WERI-Rb-1 (cell line): ENCODE results near the gene RASA3.
"Not testable (repeated sequence)": the region's sequence is repeated elsewhere in the genome, so short reads cannot be mapped to it uniquely, and the experiment has no call there.

Experiments used
- DNase-seq: peaks from one replicate; pipeline ENCODE4 v3.0.0-alpha.2; 2020
- H3K27ac ChIP-seq: fragments of 250-450 bp; sonication (Bioruptor Pico); 2 replicates; pipeline ENCODE4 v1.5.1; 2020; ENCODE audit warnings: mild to moderate bottlenecking, moderate library complexity
- H3K27me3 ChIP-seq: fragments of 250-450 bp; sonication (Bioruptor Pico); 2 replicates; pipeline ENCODE4 v1.5.1; 2021; ENCODE audit warnings: mild to moderate bottlenecking, low read depth, moderate library complexity; ENCODE audit not compliant: insufficient read depth, severe bottlenecking
- H3K36me3 ChIP-seq: fragments of 250-450 bp; sonication (Bioruptor Pico); 2 replicates; pipeline ENCODE4 v1.5.1; 2020; ENCODE audit warnings: mild to moderate bottlenecking, moderate library complexity
- H3K4me3 ChIP-seq: 2 replicates; pipeline ENCODE4 v1.5.1; 2011; ENCODE audit warnings: low read depth, mild to moderate bottlenecking, control low read depth, low read length
- H3K9me3 ChIP-seq: fragments of 250-450 bp; sonication (Bioruptor Pico); 2 replicates; pipeline ENCODE4 v1.5.1; 2021; ENCODE audit warnings: mild to moderate bottlenecking, moderate library complexity; ENCODE audit not compliant: severe bottlenecking
- CTCF ChIP-seq: IDR thresholded peaks from 2 replicates; pipeline ENCODE4 v1.5.1; 2011; ENCODE audit warnings: low read depth, mild to moderate bottlenecking, control low read depth, inconsistent platforms, low read length

Gene RASA3

GRCh38 chr13:114023716-114024602 lies 108.5 kb downstream of the RASA3 start:
- no peak for DNase-seq
- peaks cover 6% of the 10 kb centered on the region for H3K36me3 ChIP-seq
- no peaks in the 10 kb centered on the region for H3K9me3 ChIP-seq
- no peaks in the 10 kb centered on the region for H3K27me3 ChIP-seq
- no peak overlapping the region for H3K27ac ChIP-seq
- 0 out of 2 replicates have a peak, but pooled peaks have one; percentile 4 for TF ChIP-seq CTCF
- no peak overlapping the region for H3K4me3 ChIP-seq

DNA sequence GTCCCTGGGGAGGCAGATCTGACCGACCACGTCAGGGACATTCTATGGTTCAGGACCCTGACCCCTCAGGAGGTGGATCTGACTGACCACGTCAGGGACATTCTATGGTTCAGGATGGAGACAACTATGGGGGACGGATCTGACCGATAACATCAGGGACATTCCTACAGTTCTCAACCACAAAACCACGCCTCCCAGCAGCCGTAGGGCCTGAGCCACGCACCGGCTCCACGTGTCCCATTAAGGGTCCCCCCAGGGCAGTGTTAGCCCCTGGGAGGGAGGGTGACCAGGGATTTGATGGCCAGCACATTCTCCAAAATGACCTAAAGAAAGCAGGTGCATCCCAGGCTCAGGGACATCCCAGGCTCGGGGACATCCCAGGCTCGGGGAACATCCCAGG lies 109.5 kb downstream of the RASA3 start:
- peaks cover 6% of the 10 kb centered on the region for H3K36me3 ChIP-seq
- no peak for TF ChIP-seq CTCF

DNA sequence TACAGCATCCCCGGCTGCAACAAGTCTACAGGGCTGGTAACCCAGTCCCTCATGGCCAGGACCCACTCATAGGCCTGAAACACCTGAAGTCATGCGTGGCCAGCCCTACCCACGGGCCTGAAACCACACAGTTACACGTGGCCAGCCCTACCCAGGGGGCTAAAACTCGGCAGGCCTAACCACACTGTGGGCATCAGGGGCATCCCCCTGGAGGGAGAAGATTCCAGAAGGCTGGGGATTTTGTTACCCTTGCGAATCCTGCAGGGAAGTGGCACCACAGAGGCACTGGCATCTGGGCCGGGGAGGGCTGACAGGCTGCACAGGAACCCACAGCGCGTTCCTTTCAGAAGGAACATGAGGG lies 110.1 kb downstream of the RASA3 start:
- no peak overlapping the region for H3K4me3 ChIP-seq
- no peaks in the 10 kb centered on the region for H3K9me3 ChIP-seq
- DNase-seq: no peak
- no peaks in the 10 kb centered on the region for H3K27me3 ChIP-seq
- H3K27ac ChIP-seq: no peak overlapping the region
- TF ChIP-seq CTCF: no peak
- peaks cover 6% of the 10 kb centered on the region for H3K36me3 ChIP-seq

More for the DNA sequence above, 109.5 kb downstream of the RASA3 start:
- Histone ChIP-seq H3K4me3 (no peak overlapping the region), H3K9me3 (no peaks in the 10 kb centered on the region), H3K27ac (no peak overlapping the region), H3K27me3 (no peaks in the 10 kb centered on the region)
- DNase-seq: no peak

- Histone ChIP-seq H3K27ac (no peak overlapping the region), H3K36me3 (peaks cover 6% of the 10 kb centered on the region), H3K27me3 (no peaks in the 10 kb centered on the region), H3K4me3 (no peak overlapping the region), H3K9me3 (no peaks in the 10 kb centered on the region)
- TF ChIP-seq CTCF: peak; percentile 29; the same call in 1 of the 2 replicates
- no peak for DNase-seq
Measured at GRCh38 chr13:114021464-114022308, 110.7 kb downstream of the RASA3 start.

DNA sequence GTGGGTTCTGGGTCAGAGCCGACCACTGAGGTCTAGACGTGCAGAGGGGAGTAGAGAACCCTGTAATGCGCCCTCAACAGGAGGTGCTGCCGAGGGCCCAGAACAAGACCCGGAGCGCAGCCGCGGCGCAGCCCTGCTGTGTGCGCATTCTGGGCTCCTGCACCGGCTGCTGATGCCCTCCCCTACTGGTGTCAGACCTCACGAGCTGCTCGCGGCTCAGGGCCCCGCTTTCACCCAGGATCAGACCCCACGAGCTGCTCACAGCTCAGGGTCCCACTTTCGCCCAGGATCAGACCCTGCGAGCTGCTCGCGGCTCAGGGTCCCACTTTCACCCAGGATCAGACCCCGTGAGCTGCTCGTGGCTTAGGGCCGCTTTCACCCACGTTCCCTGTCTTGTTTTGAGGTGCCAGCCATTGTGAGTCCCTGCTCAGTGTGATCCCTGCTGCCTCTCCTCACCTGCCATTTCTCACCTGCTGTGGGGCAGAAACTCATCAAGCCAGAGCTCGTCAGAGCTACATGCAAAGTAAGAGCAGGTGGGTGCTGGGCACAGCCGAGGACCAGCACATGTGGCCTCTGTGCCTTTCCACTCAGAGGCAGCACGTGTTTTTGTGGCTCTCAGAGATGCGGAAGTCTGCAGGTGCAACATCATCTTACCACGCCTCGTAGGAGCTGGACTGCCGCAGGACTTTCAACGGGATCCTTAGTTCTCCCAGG lies 111.5 kb downstream of the RASA3 start:
- Histone ChIP-seq H3K9me3 (no peaks in the 10 kb centered on the region), H3K27me3 (no peaks in the 10 kb centered on the region), H3K36me3 (peaks cover 6% of the 10 kb centered on the region), H3K27ac (no peak overlapping the region), H3K4me3 (no peak overlapping the region)
- DNase-seq: no peak
- no peak for TF ChIP-seq CTCF

GRCh38 chr13:114020134-114020533 lies 112.3 kb downstream of the RASA3 start:
- not testable (repeated sequence) for H3K27me3 ChIP-seq, DNase-seq, H3K4me3 ChIP-seq, H3K9me3 ChIP-seq, H3K27ac ChIP-seq, H3K36me3 ChIP-seq
